ENCODE results near the gene STK38L. TPM values are rescaled to one million over a fixed set of nuclear protein-coding genes. Genes with fewer than 3 reads are reported as not detected.

The STK38L gene
- total RNA-seq, 1 experiment from 2014 or later = 25.2 TPM

DNA sequence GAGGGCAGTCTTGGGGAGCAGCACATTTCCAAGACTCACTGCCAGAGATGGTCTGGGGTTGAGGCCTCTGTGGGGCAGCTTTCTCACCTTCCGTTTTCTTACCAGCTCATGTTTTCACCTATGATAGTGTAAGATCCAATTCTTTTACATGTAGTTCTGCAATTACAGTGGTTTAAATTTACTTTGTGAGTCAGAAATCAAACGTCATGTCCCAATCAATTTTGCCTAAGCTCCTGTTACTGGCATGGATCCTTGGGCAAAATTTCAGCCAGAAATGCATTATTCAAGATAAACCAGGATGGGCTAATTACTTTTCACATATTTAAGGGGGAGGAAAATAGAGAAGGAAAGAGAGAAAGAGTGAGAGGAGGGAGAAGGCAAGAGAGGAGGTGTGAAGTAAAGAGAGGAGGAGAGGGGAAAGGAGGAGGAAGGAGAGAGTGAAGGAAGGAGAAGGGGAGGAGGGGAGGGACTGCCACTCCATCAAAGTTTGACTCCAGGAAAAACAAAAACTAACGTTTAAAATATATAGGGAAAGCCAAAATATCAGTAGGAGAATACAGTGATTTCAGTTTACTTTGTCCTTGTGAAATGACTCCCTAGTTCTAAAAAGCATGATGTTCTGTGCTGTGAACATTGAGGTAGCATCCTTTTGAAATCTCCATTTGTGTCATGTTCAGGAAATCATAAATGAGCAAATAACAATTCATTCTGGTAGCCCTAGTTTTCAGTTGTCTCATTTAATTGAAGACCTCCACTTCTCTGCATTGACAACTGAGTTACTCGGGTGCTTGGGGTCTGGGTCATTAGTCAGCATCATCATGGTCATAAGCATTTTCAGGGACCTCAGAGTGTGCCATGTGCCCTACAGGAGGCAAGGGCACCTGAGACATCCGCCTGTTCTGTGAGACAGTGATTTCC lies 91.5 kb downstream of the STK38L start:
- no peak for TF ChIP-seq POLR2AphosphoS5 (IDR thresholded peaks at IDR 0.05; ENCODE audit: low read depth, low read length)
- TF ChIP-seq TCF7L2 (IDR thresholded peaks at IDR 0.05; ENCODE audit: low read depth, low read length) = no peak
- no peak for TF ChIP-seq SIN3A (IDR thresholded peaks at IDR 0.05; ENCODE audit: borderline replicate concordance, insufficient read depth, low read depth, low read length)
- TF ChIP-seq, protein P1, sequence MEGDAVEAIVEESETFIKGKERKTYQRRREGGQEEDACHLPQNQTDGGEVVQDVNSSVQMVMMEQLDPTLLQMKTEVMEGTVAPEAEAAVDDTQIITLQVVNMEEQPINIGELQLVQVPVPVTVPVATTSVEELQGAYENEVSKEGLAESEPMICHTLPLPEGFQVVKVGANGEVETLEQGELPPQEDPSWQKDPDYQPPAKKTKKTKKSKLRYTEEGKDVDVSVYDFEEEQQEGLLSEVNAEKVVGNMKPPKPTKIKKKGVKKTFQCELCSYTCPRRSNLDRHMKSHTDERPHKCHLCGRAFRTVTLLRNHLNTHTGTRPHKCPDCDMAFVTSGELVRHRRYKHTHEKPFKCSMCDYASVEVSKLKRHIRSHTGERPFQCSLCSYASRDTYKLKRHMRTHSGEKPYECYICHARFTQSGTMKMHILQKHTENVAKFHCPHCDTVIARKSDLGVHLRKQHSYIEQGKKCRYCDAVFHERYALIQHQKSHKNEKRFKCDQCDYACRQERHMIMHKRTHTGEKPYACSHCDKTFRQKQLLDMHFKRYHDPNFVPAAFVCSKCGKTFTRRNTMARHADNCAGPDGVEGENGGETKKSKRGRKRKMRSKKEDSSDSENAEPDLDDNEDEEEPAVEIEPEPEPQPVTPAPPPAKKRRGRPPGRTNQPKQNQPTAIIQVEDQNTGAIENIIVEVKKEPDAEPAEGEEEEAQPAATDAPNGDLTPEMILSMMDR (IDR thresholded peaks at IDR 0.05) = no peak
- TF ChIP-seq REST (IDR thresholded peaks at IDR 0.05; ENCODE audit: insufficient read depth in 1 of 2, low read depth in 2 of 2, low read length in 1 of 2) = no peak
- POLR2A ChIA-PET = no interaction called here
- CTCF ChIA-PET = no interaction called here
- no TSS peak for BruUV-seq (replicated peaks)
- Histone ChIP-seq H3K36me3 (ENCODE audit: control insufficient read depth, insufficient read depth, low read length) (no peaks in the 10 kb centered on the region), H3K27ac (ENCODE audit: low read length) (no peak overlapping the region; the same call in 1 of the 2 replicates), H3K9me3 (ENCODE audit: control insufficient read depth, insufficient read depth, low read depth, low read length) (no peaks in the 10 kb centered on the region), H3K27me3 (ENCODE audit: control insufficient read depth, insufficient read depth, low read length) (no peaks in the 10 kb centered on the region), H3K4me3 (ENCODE audit: low read depth in 2 of 2, low read length in 2 of 2) (no peak overlapping the region), H3K4me1 (ENCODE audit: control insufficient read depth, insufficient read depth, low read length) (peaks cover 43% of the 10 kb centered on the region)
- in situ Hi-C loops (cut with HindIII; ENCODE audit: low pct_unique_long_range_greater_than_20kb, low sequenced_read_pairs) = no loop called here
- DNase-seq (ENCODE audit: low read depth, low spot score) (no peak), ATAC-seq (no peak)
- intact Hi-C loops (cut with micrococcal nuclease; ENCODE audit: unreplicated experiment) = loop anchor here (2.0 to 10.0 kb wide), 3 partner anchors 21 to 369 kb away; no protein-coding TSS in a partner anchor

- Histone ChIP-seq H3K27ac (ENCODE audit: low read length) (no peak overlapping the region), H3K27me3 (ENCODE audit: control insufficient read depth, insufficient read depth, low read length) (no peaks in the 10 kb centered on the region), H3K36me3 (ENCODE audit: control insufficient read depth, insufficient read depth, low read length) (no peaks in the 10 kb centered on the region), H3K4me3 (ENCODE audit: low read depth in 2 of 2, low read length in 2 of 2) (no peak overlapping the region), H3K4me1 (ENCODE audit: control insufficient read depth, insufficient read depth, low read length) (peaks cover 37% of the 10 kb centered on the region), H3K9me3 (ENCODE audit: control insufficient read depth, insufficient read depth, low read depth, low read length) (no peaks in the 10 kb centered on the region)
- intact Hi-C loops (cut with micrococcal nuclease; ENCODE audit: unreplicated experiment) = loop anchor here (2.0 to 10.0 kb wide), 3 partner anchors 21 to 369 kb away; no protein-coding TSS in a partner anchor
- CTCF ChIA-PET = no interaction called here
- POLR2A ChIA-PET = no interaction called here
- no peak for TF ChIP-seq POLR2AphosphoS5 (IDR thresholded peaks at IDR 0.05; ENCODE audit: low read depth, low read length)
- no peak for TF ChIP-seq SIN3A (IDR thresholded peaks at IDR 0.05; ENCODE audit: borderline replicate concordance, insufficient read depth, low read depth, low read length)
- TF ChIP-seq, protein P1 (IDR thresholded peaks at IDR 0.05) = no peak
- no peak for TF ChIP-seq TCF7L2 (IDR thresholded peaks at IDR 0.05; ENCODE audit: low read depth, low read length)
- TF ChIP-seq REST (IDR thresholded peaks at IDR 0.05; ENCODE audit: insufficient read depth in 1 of 2, low read depth in 2 of 2, low read length in 1 of 2) = no peak
- DNase-seq (ENCODE audit: low read depth, low spot score) (no peak), ATAC-seq (no peak)
- no TSS peak for BruUV-seq (replicated peaks)
- in situ Hi-C loops (cut with HindIII; ENCODE audit: low pct_unique_long_range_greater_than_20kb, low sequenced_read_pairs) = no loop called here
Observed at GRCh38 chr12:27336282-27336653, 92.2 kb downstream of the STK38L start.
